IPS DF 6.9 (cell line): ENCODE measurements around the gene LOXL1.
"Not testable (repeated sequence)": the region's sequence is repeated elsewhere in the genome, so short reads cannot be mapped to it uniquely, and the experiment has no call there.

Source experiments
- DNase-seq: peaks from one replicate; pipeline ENCODE4 v3.0.0-alpha.2; 2013; ENCODE audit warnings: low read depth, low spot score
- H3K27ac ChIP-seq: one replicate; pipeline ENCODE4 v1.5.1; 2013; ENCODE audit warnings: low read length, control low read depth
- H3K27me3 ChIP-seq: 2 replicates; pipeline ENCODE4 v1.6.1; 2013; ENCODE audit warnings: mild to moderate bottlenecking, low read length; ENCODE audit not compliant: control insufficient read depth, insufficient read depth
- H3K36me3 ChIP-seq: 2 replicates; pipeline ENCODE4 v1.6.1; 2013; ENCODE audit warnings: low read length; ENCODE audit not compliant: control insufficient read depth, insufficient read depth
- H3K4me1 ChIP-seq: 2 replicates; pipeline ENCODE4 v1.6.1; 2013; ENCODE audit warnings: low read length; ENCODE audit not compliant: control insufficient read depth, insufficient read depth
- H3K4me3 ChIP-seq: 2 replicates; pipeline ENCODE4 v1.5.1; 2013; ENCODE audit warnings: mild to moderate bottlenecking, low read length
- H3K9me3 ChIP-seq: 2 replicates; pipeline ENCODE4 v1.6.1; 2013; ENCODE audit warnings: low read length, inconsistent platforms; ENCODE audit not compliant: control insufficient read depth, insufficient read depth
- WGBS: extraction: QIAGEN DNeasy Blood & Tissue Kit; methylation state at CpG from one replicate; pipeline ENCODE4 v1.1.7; 2013; ENCODE audit warnings: mixed read lengths, missing lambda C conversion rate; ENCODE audit not compliant: insufficient read length, insufficient coverage; 5-methylcytosine and 5-hydroxymethylcytosine counted together

The LOXL1 gene

DNA sequence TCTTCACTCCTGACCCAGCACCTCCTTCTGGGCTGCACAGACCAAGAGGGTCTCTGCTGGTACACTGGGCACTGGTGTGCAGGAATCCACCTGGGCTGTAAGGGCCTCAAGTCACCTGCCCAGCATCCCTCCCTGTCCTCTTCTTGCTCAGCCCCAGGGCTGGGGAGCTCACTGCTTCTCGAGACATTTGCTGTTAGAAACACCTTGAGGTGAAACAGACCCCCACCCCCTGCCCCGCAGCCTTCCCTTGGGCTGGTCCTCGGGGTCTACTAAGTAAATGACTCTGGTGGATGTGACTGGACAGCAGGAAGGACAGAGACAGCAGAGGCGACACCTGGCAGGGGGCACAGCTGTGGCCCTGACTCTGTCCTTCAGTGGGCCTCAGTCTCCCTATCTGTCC lies 29.1 kb downstream of the LOXL1 start:
- WGBS, result no CpG with 5 or more reads among the region's 4 CpGs
- no peak overlapping the region for H3K27ac ChIP-seq

DNA sequence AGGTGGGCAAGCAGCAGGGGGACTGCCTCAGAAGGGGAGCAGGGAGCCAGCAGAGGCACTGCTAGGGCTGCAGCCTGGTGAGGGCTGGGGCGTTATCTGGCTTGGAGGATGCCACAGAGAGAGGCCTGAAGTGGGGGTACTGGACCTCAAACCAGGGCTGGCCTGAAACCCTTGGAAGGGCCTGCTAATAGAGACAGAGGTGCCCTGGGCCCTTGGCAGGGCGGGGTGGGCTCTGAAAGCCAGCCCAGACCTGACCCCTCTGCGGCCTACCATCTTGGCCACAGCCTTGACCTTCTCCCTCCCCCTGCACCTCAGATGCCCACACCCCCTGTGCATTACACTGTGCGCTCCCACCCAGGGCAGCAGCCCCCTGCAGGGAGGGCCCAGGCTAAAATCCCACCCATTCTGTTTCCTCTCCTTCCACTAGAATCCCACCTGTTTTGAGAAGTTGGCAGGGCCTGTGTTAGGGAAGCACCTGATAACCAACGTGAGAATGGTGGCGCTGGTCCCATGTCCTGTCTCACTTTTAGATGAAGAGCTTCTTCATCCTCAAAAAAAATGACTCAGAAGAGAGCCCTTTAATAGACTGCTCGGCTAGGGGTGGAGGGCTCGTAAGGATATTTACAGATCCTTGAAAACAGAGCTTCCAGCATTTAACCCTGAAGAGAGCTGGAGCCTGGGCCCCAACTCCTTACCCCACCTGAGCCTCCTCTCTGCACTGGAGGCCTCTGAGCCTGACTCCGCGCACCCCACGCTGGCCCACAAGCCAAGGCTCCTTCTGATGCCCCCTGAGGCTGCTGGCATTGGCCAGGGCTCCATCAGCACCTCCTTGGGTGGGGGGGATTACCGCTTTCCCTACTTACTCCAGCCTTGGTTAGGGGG lies 29.8 kb downstream of the LOXL1 start:
- no peaks in the 10 kb centered on the region for H3K27me3 ChIP-seq
- no peak for DNase-seq
- no peaks in the 10 kb centered on the region for H3K9me3 ChIP-seq
- no CpG with 5 or more reads among the region's 12 CpGs for WGBS
- H3K27ac ChIP-seq, result no peak overlapping the region
- no peaks in the 10 kb centered on the region for H3K4me1 ChIP-seq
- no peaks in the 10 kb centered on the region for H3K36me3 ChIP-seq
- H3K4me3 ChIP-seq, result no peak overlapping the region

More for the DNA sequence above, 29.1 kb downstream of the LOXL1 start:
- no peaks in the 10 kb centered on the region for H3K9me3 ChIP-seq
- no peak overlapping the region for H3K4me3 ChIP-seq
- no peaks in the 10 kb centered on the region for H3K4me1 ChIP-seq
- H3K27me3 ChIP-seq, result no peaks in the 10 kb centered on the region
- no peaks in the 10 kb centered on the region for H3K36me3 ChIP-seq
- DNase-seq, result no peak

DNA sequence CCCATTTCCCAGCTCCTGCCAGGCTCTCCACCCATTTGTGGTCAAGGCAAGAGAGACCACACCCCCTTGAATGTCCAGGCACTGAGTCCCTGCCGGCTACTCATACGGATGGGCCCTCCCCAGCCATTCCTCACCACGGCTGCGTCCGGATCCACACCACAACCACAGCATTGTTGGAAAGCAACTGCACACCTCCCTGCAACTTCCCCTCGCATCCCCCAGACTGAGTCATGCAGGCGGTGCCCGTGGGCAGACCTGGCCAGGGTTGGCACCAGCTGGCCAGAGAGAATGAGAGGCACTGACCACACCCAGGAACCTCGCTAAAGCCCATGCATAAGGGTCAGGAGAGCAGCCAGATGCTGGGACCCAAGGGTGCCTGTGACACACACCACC lies 30.5 kb downstream of the LOXL1 start:
- no peaks in the 10 kb centered on the region for H3K9me3 ChIP-seq
- no peak overlapping the region for H3K27ac ChIP-seq
- DNase-seq, result no peak
- H3K4me1 ChIP-seq, result no peaks in the 10 kb centered on the region
- WGBS, result no CpG with 5 or more reads among the region's 9 CpGs
- H3K36me3 ChIP-seq, result no peaks in the 10 kb centered on the region
- no peak overlapping the region for H3K4me3 ChIP-seq
- no peaks in the 10 kb centered on the region for H3K27me3 ChIP-seq

GRCh38 chr15:73957276-73957675 lies 31.0 kb downstream of the LOXL1 start:
- DNase-seq, result no peak
- no CpG with 5 or more reads among the region's 8 CpGs for WGBS

DNA sequence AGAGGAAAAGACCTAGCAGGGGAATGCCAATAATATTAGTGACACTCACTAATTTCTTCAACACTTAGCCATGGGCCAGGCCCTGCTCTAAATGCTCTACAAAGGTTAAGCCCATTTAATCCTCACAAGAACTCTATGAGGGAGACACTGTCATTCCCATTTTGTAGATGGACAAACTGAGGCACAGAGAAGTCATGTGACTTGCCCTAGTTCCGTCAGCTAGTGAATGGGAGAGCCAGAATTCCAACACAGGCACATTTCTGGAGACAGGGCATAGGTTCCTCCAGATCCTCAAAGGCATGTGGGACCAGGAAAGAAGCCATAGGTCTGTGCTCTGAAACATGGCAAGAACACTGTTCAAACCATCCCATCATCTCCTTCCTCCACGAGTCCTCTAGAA lies 31.5 kb downstream of the LOXL1 start:
- no CpG with 5 or more reads among the region's 2 CpGs for WGBS

More at GRCh38 chr15:73957276-73957675, 31.0 kb downstream of the LOXL1 start:
- Histone ChIP-seq H3K27ac (no peak overlapping the region), H3K36me3 (no peaks in the 10 kb centered on the region), H3K4me1 (no peaks in the 10 kb centered on the region), H3K27me3 (no peaks in the 10 kb centered on the region), H3K4me3 (no peak overlapping the region), H3K9me3 (no peaks in the 10 kb centered on the region)

GRCh38 chr15:73959012-73959581 lies 32.8 kb downstream of the LOXL1 start:
- H3K9me3 ChIP-seq, result no peaks in the 10 kb centered on the region
- WGBS, result no CpG with 5 or more reads among the region's 8 CpGs
- H3K36me3 ChIP-seq, result no peaks in the 10 kb centered on the region
- no peak for DNase-seq
- no peak overlapping the region for H3K4me3 ChIP-seq
- no peaks in the 10 kb centered on the region for H3K4me1 ChIP-seq
- no peak overlapping the region for H3K27ac ChIP-seq
- H3K27me3 ChIP-seq, result no peaks in the 10 kb centered on the region

More for the DNA sequence above, 31.5 kb downstream of the LOXL1 start:
- no peak for DNase-seq
- Histone ChIP-seq H3K4me3 (no peak overlapping the region), H3K27me3 (no peaks in the 10 kb centered on the region), H3K9me3 (no peaks in the 10 kb centered on the region), H3K27ac (no peak overlapping the region), H3K36me3 (no peaks in the 10 kb centered on the region), H3K4me1 (no peaks in the 10 kb centered on the region)

GRCh38 chr15:73959801-73960200 lies 33.5 kb downstream of the LOXL1 start:
- WGBS, result no CpG with 5 or more reads among the region's 6 CpGs
- Histone ChIP-seq H3K4me1 (no peaks in the 10 kb centered on the region), H3K4me3 (no peak overlapping the region), H3K27me3 (no peaks in the 10 kb centered on the region), H3K36me3 (no peaks in the 10 kb centered on the region), H3K27ac (no peak overlapping the region), H3K9me3 (no peaks in the 10 kb centered on the region)
- no peak for DNase-seq

DNA sequence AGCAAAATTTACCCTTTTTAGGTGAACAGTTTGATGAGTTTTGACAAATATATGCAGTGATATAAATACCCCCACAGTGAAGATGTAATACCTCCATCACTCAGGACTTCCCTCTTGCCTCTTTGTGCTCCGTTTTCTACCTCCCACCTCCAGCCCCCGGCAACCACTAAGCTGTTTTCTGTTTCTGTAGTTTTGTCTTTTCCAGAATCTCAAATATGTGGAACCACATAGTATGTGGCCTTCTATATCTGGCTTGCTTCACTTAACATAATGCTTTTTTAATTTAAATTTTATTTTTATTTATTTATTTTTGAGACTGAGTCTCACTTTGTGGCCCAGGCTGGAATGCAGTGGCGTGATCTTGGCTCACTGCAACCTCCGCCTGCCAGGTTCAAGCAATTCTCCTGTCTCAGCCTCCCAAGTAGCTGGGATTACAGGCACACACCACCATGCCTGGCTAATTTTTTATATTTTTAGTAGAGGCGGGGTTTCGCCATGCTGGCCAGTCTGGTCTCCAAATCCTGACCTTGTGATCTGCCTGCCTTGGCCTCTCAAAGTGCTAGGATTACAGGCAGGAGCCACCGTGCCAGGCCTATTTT lies 34.3 kb downstream of the LOXL1 start:
- WGBS, result no CpG with 5 or more reads among the region's 7 CpGs

DNA sequence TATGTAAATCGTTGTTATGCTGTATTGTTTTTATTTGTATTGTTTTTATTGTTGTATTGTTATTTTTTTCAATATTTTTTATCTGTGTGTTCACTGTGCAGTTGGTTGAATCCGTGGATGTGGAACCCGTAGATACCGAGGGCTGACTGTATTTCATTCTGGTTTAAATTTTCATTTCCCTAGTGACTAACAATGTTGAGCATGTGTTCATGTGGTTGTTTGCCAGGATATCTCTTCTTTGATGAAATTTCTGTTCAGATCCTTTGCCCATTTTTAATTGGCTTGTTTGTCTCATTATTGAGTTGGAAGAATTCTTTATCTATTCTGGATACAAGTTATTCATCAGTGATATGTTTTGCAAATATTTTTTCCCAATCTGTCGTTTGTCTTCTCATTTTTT lies 36.2 kb downstream of the LOXL1 start:
- Histone ChIP-seq H3K4me1 (peaks cover 4% of the 10 kb centered on the region; the same call in 1 of the 2 replicates), H3K27me3 (no peaks in the 10 kb centered on the region), H3K36me3 (no peaks in the 10 kb centered on the region), H3K9me3 (no peaks in the 10 kb centered on the region), H3K27ac (no peak overlapping the region), H3K4me3 (no peak overlapping the region)
- 100% methylated on average over 1 of the region's 5 CpGs for WGBS
- DNase-seq, result no peak

More for the DNA sequence above, 34.3 kb downstream of the LOXL1 start:
- not testable (repeated sequence) for H3K4me1 ChIP-seq, H3K9me3 ChIP-seq, DNase-seq, H3K36me3 ChIP-seq, H3K27ac ChIP-seq, H3K27me3 ChIP-seq, H3K4me3 ChIP-seq

- no peak overlapping the region for H3K27ac ChIP-seq
- H3K4me3 ChIP-seq, result no peak overlapping the region
- no CpG with 5 or more reads among the region's 11 CpGs for WGBS
- H3K27me3 ChIP-seq, result no peaks in the 10 kb centered on the region
- no peaks in the 10 kb centered on the region for H3K9me3 ChIP-seq
- peaks cover 4% of the 10 kb centered on the region; the same call in 1 of the 2 replicates for H3K4me1 ChIP-seq
- H3K36me3 ChIP-seq, result no peaks in the 10 kb centered on the region
- DNase-seq, result peak; percentile 97
Observed at GRCh38 chr15:73964736-73965093, 38.5 kb downstream of the LOXL1 start.
